Glutamatergic neuron (in vitro differentiated cells): Measurements from ENCODE around the gene L3MBTL4. TPM values are rescaled to one million over a fixed set of nuclear protein-coding genes. Genes with fewer than 3 reads are reported as not detected.

ENCODE experiments used
- DNase-seq: peaks from one replicate; pipeline ENCODE4 v3.0.0; 2022
- H3K27ac Mint-ChIP-seq: one replicate; pipeline ENCODE4 v1.8.0; 2020; ENCODE audit warnings: mild to moderate bottlenecking, mixed read lengths, inconsistent platforms; ENCODE audit not compliant: unreplicated experiment
- H3K27me3 Mint-ChIP-seq: one replicate; pipeline ENCODE4 v1.8.0; 2020; ENCODE audit warnings: mild to moderate bottlenecking, moderate library complexity, mixed read lengths, inconsistent platforms; ENCODE audit not compliant: unreplicated experiment
- H3K36me3 Mint-ChIP-seq: one replicate; pipeline ENCODE4 v1.8.0; 2020; ENCODE audit warnings: mild to moderate bottlenecking, mixed read lengths, inconsistent platforms; ENCODE audit not compliant: unreplicated experiment
- H3K4me1 Mint-ChIP-seq: one replicate; pipeline ENCODE4 v1.8.0; 2020; ENCODE audit warnings: mild to moderate bottlenecking, low read depth, mixed read lengths, inconsistent platforms; ENCODE audit not compliant: unreplicated experiment
- H3K4me3 Mint-ChIP-seq: one replicate; pipeline ENCODE4 v1.8.0; 2020; ENCODE audit warnings: mild to moderate bottlenecking, mixed read lengths, inconsistent platforms; ENCODE audit not compliant: unreplicated experiment
- H3K9me3 Mint-ChIP-seq: one replicate; pipeline ENCODE4 v1.8.0; 2020; ENCODE audit warnings: mild to moderate bottlenecking, moderate library complexity, mixed read lengths, inconsistent platforms; ENCODE audit not compliant: unreplicated experiment
- CTCF ChIP-seq: fragments of 200-600 bp; sonication (generic); IDR thresholded peaks from one replicate; pipeline ENCODE4 v1.5.0; 2021; ENCODE audit not compliant: partially characterized antibody, unreplicated experiment
- total RNA-seq: library from RNA; stranded (reverse); fragmentation: NEBNext Ultra II Directional; extraction: Animal tissue kit (Norgen Biotek cat#: 25700); gene quantifications from one replicate; pipeline ENCODE4 v1.2.1, GENCODE V29; 2021; ENCODE audit not compliant: unreplicated experiment

Gene L3MBTL4
- total RNA-seq, 1 donor from 2014 or later, result 0.32 TPM

GRCh38 chr18:6118080-6118479 is 296.6 kb downstream of the L3MBTL4 start:
- peaks cover 2% of the 10 kb centered on the region for H3K9me3 Mint-ChIP-seq
- H3K4me3 Mint-ChIP-seq, result no peak overlapping the region
- no peak for TF ChIP-seq CTCF
- no peak overlapping the region for H3K27ac Mint-ChIP-seq
- no peaks in the 10 kb centered on the region for H3K27me3 Mint-ChIP-seq
- no peak for DNase-seq
- H3K4me1 Mint-ChIP-seq, result no peaks in the 10 kb centered on the region
- no peaks in the 10 kb centered on the region for H3K36me3 Mint-ChIP-seq

GRCh38 chr18:6115710-6116109 is 299.0 kb downstream of the L3MBTL4 start:
- Mint-ChIP-seq H3K4me3 (no peak overlapping the region), H3K9me3 (no peaks in the 10 kb centered on the region), H3K27me3 (no peaks in the 10 kb centered on the region), H3K4me1 (no peaks in the 10 kb centered on the region), H3K36me3 (no peaks in the 10 kb centered on the region), H3K27ac (no peak overlapping the region)
- no peak for DNase-seq
- no peak for TF ChIP-seq CTCF

- no peaks in the 10 kb centered on the region for H3K36me3 Mint-ChIP-seq
- DNase-seq, result no peak
- no peak overlapping the region for H3K4me3 Mint-ChIP-seq
- H3K27ac Mint-ChIP-seq, result no peak overlapping the region
- no peak for TF ChIP-seq CTCF
- H3K9me3 Mint-ChIP-seq, result no peaks in the 10 kb centered on the region
- H3K4me1 Mint-ChIP-seq, result no peaks in the 10 kb centered on the region
- H3K27me3 Mint-ChIP-seq, result no peaks in the 10 kb centered on the region
Measured at GRCh38 chr18:6113650-6114049, 301.1 kb downstream of the L3MBTL4 start.

GRCh38 chr18:6111726-6112125 is 303.0 kb downstream of the L3MBTL4 start:
- Mint-ChIP-seq H3K27ac (no peak overlapping the region), H3K9me3 (no peaks in the 10 kb centered on the region), H3K27me3 (no peaks in the 10 kb centered on the region), H3K4me1 (no peaks in the 10 kb centered on the region), H3K36me3 (no peaks in the 10 kb centered on the region), H3K4me3 (no peak overlapping the region)
- TF ChIP-seq CTCF, result no peak
- no peak for DNase-seq

GRCh38 chr18:6109743-6110142 is 305.0 kb downstream of the L3MBTL4 start:
- Mint-ChIP-seq H3K36me3 (no peaks in the 10 kb centered on the region), H3K4me1 (no peaks in the 10 kb centered on the region), H3K9me3 (no peaks in the 10 kb centered on the region), H3K27ac (no peak overlapping the region), H3K27me3 (no peaks in the 10 kb centered on the region), H3K4me3 (no peak overlapping the region)
- no peak for TF ChIP-seq CTCF
- DNase-seq, result no peak
